ENCODE results near the gene WDR27.
"Not testable (repeated sequence)": the region's sequence is repeated elsewhere in the genome, so short reads cannot be mapped to it uniquely, and the experiment has no call there.

Gene WDR27

DNA sequence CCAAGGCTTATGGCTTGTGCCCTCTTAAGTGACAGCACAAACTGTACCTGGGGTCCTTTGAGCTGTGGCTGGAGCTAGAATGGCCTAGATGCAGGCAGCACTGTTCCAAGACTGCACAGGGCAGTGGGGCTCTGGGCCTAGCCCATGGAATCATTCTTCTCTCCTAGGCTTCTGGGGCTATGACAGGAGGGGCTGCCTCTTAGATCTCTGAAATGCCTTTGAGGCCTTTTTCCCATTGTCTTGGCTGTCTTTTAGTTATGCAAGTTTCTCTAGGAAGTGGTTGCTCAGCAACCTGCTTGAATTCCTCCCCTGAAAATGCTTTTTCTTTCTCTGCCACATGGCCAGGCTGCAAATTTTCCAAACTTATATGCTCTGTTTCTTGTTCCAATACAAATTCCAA, 183.4 kb downstream of the WDR27 start:
- no peak for DNase-seq (ENCODE audit: low spot score)

GRCh38 chr6:169513478-169514193, 188.2 kb downstream of the WDR27 start:
- no peak for DNase-seq (ENCODE audit: low spot score)

- DNase-seq (ENCODE audit: low spot score): not testable (repeated sequence)
Measured at GRCh38 chr6:169511785-169512184, 190.0 kb downstream of the WDR27 start.

GRCh38 chr6:169510871-169511270, 191.0 kb downstream of the WDR27 start:
- no peak for DNase-seq (ENCODE audit: low spot score)

- DNase-seq (ENCODE audit: low spot score): no peak
Measured at GRCh38 chr6:169508452-169508851, 193.4 kb downstream of the WDR27 start.

DNA sequence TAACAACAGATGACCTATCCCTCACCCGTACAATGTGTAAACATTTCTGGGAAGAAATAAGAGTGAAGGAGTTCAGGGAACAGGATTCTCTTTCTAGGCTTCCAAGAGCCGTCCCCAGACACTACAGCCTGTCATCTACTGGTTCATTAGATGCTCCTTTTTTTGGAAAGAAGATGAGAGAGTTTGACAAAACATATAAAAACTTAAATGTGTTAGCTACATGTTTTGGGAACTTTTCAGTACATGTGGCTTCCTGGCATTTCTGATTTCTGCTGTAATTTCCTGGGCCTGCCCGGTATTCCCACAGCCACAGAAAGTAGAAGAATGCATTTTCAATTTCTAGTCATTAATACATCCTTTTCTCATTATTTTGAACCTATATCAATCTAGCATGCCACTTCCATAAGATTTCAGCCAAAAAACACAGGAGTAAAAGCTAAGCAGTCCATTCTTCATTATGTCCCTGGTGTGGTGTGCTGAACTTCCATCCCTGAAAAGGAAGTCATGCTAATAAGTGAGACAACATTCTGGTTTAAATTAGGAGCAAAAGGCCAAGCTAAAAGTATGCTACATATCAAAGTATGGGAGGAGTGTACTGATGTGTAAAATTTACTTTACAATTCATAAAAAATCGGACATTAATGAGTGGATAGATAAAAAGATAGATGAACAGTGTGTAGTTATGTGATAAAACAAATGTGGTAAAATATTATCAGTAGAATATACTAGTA, 198.2 kb downstream of the WDR27 start:
- no peak for DNase-seq (ENCODE audit: low spot score)

- DNase-seq (ENCODE audit: low spot score): no peak
Measured at GRCh38 chr6:169502445-169502844, 199.4 kb downstream of the WDR27 start.

DNA sequence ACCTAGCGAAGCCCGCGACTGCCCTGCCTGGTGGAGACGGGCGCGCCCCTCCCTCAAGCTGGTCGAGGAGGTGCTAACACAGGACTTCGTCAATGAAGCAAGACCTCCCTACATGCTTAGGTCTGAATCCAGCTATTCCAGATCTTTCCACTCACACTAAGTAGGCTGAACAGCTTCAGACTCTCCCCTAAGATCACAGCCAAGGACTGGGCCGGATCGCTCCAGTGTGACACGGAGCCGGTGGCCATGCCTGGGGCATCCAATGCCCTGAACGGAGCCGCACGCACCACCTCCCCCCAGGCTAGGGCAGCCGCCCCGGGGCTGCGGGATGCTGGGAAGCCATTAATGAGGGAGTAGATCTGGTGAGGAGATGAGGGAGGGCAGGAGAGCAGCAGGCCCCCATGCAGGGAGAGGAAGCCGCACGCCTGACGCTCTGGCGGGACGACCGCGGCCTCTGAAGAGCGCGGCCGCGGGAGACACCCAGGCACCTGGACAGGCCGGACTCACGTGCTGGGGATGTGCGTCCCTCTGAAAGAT, 200.0 kb downstream of the WDR27 start:
- DNase-seq (ENCODE audit: low spot score): no peak

DNA sequence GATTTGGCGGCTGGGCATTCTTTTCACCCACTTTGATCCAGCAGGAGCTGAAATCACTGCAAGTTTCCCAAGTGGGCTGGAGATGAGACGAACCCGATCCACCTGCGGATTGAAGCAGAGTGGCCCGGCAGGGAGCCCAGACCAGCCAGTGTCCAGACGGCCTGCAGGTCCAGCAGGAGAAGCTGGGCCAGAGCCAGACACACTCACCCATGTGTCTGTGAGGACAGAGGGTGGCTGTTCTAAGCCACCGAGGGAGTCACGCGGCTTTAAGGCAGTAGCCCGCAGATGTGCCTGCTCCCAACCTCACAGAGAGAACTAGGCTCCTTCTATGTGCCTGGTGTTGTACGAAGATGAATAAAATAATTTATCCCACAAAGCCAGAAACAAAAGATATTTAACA, 200.7 kb downstream of the WDR27 start:
- DNase-seq (ENCODE audit: low spot score): no peak

DNA sequence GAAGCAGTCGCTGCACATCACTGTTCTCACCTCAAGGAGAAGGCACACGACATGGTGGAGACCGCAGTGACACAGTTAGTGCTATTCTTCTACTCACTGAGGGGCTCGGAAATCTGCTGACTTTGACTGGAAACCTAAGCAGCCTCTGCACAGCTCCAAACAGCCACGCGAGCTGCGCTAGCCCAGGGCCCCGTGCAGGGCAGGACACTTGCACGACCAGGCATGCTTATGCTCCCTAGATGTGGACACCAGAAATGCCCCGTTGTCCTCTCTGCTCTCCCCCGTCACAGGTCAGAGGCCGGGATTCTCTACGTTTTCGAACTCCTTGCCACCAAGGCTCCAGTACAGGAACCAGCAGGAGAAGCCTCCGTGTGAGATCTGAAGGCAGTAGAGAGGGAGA, 201.1 kb downstream of the WDR27 start:
- no peak for DNase-seq (ENCODE audit: low spot score)

DNA sequence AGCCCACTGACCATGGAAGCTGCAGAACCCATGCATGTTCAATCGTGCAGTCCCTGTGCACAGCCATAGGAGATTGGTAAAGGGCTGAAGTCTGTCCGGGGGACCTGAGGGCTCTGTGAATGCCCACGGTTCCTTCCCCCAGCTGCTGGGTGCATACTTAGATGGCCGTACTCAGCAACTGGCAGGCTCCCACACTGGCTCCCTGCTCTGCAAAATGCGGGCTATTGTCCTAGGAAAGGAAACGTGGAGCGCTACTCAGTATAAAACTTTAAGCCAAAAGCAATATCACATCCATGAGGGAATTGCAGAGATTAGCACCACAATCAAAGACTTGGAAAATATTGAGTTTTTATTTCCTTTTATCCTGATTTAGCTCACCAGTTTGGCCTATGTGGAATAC, 202.0 kb downstream of the WDR27 start:
- no peak for DNase-seq (ENCODE audit: low spot score)

GRCh38 chr6:169498916-169499513, 202.8 kb downstream of the WDR27 start:
- DNase-seq (ENCODE audit: low spot score): no peak

DNA sequence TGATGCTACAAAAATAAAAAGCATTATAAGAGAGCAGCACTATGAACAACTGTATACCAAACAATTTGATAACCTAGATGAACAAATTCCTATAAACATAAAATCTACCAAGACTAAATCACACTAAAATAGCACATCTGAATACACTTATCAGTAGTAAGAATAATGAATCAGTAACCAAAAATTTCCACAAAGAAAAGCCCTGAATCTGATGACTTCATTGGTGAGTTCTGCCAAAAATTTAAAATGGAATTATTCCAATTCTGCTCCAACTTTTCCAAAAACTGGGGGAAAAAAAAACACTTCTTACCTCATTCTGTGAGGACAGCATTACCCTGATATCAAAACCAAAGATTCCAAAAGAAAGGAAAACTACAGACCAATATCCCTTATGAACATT, 206.2 kb downstream of the WDR27 start:
- DNase-seq (ENCODE audit: low spot score): no peak

GRCh38 chr6:169494038-169494437, 207.8 kb downstream of the WDR27 start:
- no peak for DNase-seq (ENCODE audit: low spot score)

GRCh38 chr6:169491482-169491881, 210.3 kb downstream of the WDR27 start:
- DNase-seq (ENCODE audit: low spot score): no peak

GRCh38 chr6:169490830-169491229, 211.0 kb downstream of the WDR27 start:
- no peak for DNase-seq (ENCODE audit: low spot score)

- no peak for DNase-seq (ENCODE audit: low spot score)
Measured at GRCh38 chr6:169490246-169490641, 211.6 kb downstream of the WDR27 start.

GRCh38 chr6:169489563-169490245, 212.1 kb downstream of the WDR27 start:
- no peak for DNase-seq (ENCODE audit: low spot score)

DNA sequence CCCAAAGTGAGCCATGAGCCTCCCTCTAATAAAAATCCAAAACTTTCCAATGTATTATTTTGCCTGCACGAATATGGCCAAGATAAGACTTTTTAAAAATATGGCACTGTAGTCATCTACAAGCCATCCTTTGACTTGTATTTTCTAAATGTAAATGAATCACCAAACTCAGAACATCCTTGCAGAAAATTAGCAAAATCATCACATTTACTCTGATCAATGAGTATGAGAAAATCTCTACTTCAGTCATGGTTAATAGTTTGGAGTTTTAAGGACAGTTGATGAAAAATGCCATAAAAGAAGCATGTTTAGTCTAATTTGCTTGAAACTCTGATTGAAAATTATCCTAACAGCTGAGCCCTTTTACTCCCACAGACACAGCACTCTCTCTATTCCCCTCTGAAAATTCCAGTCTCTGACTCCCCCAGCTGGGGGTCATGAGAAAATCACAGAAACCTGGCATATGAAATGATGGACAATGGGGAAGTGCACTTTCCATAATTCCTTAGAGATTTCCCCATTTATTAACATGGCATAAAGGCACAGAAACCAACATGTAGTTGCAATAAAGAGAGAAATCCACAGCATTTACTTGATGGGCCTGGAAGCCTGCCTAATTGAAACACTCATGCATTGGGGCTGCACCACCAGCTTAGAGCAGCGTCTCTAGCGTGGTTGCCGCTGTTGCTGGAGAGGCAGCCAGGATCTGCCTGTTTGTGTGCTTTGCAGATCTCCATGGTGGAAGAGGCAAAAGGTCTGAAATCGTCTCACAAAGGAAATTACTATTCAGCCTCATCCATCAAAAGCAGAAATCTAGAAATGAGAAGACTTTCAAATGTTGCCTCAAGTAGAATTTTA, 214.0 kb downstream of the WDR27 start:
- DNase-seq (ENCODE audit: low spot score): peak; percentile 20

DNA sequence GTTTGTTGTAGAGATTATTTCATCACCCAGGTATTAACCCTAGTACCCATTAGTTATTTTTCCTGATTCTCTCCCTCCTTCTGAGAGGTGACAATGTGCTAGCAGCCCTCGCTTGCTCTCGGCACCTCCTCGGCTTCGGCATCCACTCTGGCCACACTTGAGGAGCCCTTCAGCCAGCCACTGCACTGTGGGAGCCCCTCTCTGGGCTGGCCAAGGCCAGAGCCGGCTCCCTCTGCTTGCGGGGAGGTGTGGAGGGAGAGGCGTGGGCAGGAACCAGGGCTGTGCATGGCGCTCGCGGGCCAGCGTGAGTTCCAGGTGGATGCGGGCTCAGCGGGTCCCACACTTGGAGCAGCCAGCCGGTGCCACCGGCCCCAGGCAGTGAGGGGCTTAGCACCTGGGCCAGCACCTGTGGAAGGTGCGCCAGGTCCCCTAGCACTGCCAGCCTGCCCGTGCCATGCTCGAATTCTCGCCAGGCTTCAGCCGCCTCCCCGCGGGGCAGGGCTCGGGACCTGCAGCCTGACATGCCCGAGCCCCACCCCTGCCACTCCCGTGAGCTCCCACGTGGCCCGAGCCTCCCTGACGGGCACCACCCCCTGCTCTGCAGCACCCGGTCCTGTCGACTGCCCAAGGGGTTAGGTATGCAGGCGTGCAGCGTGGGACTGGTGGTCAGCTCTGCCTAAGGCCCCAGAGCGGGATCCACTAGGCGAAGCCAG, 221.9 kb downstream of the WDR27 start:
- no peak for DNase-seq (ENCODE audit: low spot score)

DNA sequence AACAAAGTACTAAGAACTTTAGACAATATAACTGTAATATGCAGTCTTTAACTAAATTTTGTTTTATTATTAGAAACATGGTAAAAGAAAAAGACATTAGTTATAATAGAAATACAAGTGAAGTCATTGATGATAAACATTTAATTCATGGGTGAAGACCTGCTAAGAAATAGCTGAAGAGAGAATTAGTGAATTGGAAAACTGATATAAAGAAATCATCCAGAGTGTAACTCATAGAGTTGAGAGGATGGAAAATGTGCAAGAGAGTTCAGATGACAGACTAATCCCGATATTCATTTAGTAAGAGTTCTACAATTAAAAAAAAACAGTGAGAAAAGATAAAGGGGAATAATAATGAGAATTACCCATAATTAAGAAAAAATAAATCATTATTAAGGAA, 227.5 kb downstream of the WDR27 start:
- DNase-seq (ENCODE audit: low spot score): no peak

Data from COLO829 (cell line).